HG03378 (cell line): Measurements from ENCODE around the gene TMEM63C.
"Not testable (repeated sequence)": the region's sequence is repeated elsewhere in the genome, so short reads cannot be mapped to it uniquely, and the experiment has no call there.

Experiments
- ATAC-seq: cut with Tn5 transposase; IDR thresholded peaks from one replicate; pipeline ENCODE4 v1.9.1; 2021; ENCODE audit warnings: mild to moderate bottlenecking, moderate library complexity; ENCODE audit not compliant: unreplicated experiment

Gene TMEM63C

GRCh38 chr14:77275601-77276017 lies 94.0 kb downstream of the TMEM63C start:
- ATAC-seq: no peak

GRCh38 chr14:77276295-77276935 lies 94.8 kb downstream of the TMEM63C start:
- no peak for ATAC-seq

DNA sequence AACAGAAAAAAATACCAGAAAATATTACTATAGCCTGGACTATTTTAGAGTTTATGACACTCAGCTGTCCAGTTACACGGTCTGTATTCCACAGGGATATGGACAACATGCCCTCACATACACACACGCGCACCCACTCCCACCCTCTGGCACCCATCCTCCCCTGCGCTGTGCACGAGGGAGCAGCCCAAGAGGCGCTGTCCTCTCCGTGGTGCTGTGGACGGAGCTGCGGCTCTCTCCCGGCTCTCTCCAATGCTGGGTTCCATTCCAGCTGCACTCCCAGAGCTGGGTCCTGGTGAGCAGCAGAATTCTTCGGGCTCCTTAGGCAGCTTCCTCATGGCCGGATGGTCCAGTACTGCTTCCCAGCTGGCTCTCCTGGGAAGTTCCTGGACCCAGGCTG lies 95.4 kb downstream of the TMEM63C start:
- ATAC-seq: no peak

- no peak for ATAC-seq
These were observed 97.0 kb downstream of the TMEM63C start for GRCh38 chr14:77278461-77279230.

- ATAC-seq: no peak
These were observed 98.1 kb downstream of the TMEM63C start for GRCh38 chr14:77279719-77280118.

DNA sequence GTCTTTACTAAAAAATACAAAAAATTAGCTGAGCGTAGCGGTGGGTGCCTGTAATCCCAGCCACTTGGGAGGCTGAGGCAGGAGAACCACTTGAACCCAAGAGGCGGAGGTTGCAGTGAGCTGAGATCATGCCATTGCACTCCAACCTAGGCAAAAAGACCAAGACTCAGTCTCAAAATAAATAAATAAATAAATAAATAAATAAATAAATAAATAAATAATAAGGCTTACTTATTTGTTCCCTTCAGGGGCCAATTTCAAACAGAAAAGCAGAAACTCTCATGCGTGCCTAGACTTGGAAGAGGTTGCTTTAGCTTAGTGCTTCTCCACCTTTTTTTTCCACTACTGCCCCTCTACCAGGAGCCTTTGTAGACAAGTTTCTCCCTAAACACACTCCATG lies 99.3 kb downstream of the TMEM63C start:
- ATAC-seq: not testable (repeated sequence)

- no peak for ATAC-seq
These were observed 100.3 kb downstream of the TMEM63C start for GRCh38 chr14:77281852-77282410.

DNA sequence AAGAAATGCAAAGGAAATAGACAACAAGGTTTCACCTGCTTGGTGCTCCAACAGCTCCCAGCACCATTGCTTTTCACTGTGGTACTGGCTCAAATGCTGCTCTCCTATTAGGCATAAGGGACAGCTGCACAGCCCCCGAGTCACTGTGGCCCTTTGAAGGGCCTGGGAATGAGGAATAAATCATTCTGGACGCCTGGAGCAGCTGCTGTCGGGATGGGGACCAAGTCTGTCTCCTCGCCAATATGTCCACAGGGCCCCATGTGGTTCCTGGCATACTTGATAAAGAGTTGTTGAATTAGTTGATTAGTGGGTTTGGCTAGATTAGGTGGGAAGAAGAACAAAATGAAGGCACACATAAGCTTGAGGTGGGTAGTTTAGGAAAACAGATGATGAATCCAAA lies 102.5 kb downstream of the TMEM63C start:
- no peak for ATAC-seq

GRCh38 chr14:77284466-77284865 lies 102.9 kb downstream of the TMEM63C start:
- ATAC-seq: no peak

- no peak for ATAC-seq
These were observed 105.0 kb downstream of the TMEM63C start for GRCh38 chr14:77286576-77286975.

DNA sequence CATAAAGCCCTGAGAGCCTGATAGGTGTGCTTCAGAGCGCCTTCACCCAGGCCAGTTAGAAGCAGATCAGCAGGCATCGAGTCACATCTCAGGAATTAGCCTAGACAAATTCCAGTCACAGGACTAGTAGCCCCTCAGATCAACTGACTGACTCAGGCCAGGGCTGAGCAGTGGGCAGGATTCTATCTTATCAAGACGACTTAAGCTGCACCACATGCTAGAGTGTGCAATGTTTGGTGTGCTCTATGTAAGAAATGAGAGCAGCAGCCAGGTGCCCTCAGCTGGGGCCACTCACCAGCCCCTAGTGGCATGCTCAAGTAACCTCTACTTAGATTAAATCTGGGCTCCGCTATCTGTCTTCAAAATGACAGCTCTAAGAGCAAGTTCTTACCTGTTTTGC lies 109.1 kb downstream of the TMEM63C start:
- no peak for ATAC-seq

DNA sequence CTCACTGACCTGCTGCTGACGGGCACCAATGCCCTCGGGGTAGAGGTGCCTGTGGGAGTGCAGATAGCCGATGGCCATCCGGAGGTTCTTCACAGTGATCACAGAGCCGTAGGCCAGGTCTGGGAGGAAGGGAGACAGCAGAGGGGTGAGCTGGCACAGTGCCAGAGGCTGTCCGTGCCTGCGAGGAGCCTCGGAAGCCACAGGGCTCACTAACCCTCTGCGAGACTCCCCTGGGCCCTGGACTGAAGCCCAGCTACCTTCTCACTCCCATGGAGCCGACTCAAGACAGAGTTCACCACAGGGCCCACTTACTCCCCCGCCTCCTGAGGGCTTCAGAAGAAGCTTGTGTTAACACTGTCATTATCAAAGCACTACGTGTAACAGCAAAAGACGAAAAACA lies 114.6 kb downstream of the TMEM63C start:
- ATAC-seq: no peak

DNA sequence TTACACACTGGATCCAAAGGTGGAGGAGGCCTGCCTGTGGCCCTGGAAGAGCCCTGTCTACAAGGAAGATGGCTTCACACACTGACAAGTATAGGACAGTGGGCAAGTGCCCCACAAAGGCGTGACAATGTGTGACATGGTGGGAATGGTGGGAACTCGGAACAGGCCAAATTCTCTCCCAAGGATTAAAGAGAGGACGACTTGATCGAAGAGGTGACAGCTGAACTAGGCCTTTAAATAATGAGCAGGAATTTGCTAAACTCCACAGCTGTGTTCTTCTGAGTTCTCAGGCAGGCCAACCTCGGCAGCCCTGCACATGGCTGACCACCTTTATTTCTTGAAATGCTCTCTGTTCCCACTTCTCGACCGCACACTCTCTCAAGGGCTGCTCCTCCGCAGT lies 115.3 kb downstream of the TMEM63C start:
- no peak for ATAC-seq

GRCh38 chr14:77299771-77300170 lies 118.2 kb downstream of the TMEM63C start:
- no peak for ATAC-seq

GRCh38 chr14:77301103-77301502 lies 119.5 kb downstream of the TMEM63C start:
- no peak for ATAC-seq

GRCh38 chr14:77302926-77303325 lies 121.3 kb downstream of the TMEM63C start:
- ATAC-seq: no peak

DNA sequence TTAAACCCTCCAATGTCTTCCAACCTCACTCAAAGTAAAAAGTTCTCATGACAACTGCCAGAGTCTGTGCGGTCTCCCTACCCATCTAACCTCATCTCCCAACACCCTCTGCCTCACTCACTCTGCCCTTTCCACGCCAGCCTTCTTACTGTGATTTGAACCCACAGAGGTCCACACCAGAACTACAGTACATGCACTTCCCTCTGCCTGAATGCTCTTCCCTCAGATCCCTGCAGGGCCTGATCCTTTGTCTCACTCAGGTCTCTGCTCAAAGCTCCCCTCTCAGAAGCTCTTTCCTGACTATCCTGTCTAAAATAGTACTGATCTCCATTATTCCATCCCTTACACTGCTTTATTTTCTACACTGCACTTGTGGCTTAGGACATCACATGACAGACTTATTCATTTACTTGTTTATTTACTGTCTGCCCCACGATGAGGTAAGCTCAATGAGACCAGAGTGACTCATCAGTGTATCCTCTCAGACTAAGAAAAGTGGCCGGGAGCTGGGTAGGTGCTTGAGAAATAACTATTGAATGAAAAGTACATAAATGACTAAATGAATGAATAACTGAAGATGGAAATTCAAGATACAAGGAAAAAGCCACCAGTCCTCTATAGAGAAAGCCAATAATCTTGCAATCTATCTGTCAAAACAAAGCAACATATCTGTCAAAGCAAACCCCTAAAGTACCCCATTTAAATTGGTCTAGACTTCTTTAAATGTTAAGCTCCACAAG lies 122.0 kb downstream of the TMEM63C start:
- peak; percentile 69 for ATAC-seq

DNA sequence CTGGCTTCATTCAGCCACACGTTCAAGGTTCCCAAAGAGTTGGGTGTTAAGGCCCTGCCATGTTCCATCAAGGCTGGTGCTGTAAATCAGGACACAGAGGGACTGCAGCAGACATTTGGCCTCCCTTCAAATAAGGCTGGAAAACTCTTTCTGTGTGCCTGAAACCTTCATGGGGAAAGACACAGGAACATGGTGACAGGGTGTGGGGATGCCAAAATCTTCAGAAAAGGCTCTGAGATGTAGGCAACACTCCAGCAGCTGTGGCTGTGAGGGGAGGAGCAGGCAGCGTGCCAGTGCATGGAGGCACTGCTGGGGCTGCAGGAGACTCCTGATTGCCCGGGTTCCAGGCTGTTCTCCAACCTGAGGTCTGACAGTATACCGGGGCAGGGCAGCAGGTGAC lies 124.1 kb downstream of the TMEM63C start:
- ATAC-seq: no peak

- ATAC-seq: no peak
These were observed 124.8 kb downstream of the TMEM63C start for GRCh38 chr14:77306416-77306815.

DNA sequence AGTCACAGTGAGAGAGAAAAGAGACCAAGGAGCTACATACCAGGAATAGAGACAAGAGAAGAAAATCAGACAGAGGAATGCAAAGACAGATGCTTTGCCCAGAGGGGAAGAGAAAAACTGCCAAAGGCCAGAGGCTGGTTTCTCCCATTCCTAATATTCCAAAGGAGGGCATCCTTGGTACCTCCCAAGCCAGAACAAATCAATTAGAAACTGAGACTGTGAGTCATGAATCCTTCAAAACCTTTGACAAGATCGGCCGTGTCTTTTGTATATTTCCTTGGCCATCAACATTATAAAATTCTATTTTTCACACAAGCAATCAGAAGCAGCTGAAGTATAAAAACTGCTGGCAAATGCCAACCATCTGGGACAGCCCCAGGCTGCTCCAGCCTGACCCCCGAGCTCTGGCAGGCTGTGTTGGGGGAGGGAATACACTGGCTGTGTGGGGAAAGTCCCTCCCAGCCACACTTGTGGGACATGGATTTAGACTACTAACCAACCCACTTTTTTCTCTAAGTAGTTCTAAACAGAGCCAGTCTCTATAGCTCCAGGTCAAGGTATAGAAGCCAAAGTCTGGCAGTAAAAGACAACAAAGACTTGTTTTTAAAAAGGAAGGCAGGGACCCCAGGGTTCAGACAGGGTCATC lies 125.4 kb downstream of the TMEM63C start:
- no peak for ATAC-seq
